ENCODE results near the gene ELP1. TPM values are rescaled to one million over a fixed set of nuclear protein-coding genes. Genes with fewer than 3 reads are reported as not detected.

The ELP1 gene
- total RNA-seq, 1 experiment from 2014 or later, result 27.9 TPM

DNA sequence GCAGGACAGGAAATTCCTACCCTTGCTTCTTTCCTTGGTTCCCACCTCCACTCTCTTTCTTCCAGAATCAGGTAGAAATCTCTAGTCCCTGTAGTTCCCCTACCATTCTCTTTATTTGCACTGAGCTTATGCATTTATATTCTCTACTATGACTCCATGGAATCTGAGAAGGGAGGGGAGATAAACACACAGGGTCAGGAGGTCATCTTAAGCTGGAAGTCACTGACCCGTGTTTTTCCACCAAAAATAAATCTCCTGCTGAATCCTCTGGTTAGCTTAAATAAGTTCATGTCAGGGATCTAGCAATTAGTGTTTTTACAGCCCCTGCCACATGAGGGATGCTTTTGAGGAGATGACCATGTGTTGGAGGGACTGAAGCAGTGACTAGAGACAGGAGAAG, 81.8 kb downstream of the ELP1 start:
- ChIA-PET POLR2A (no interaction called here), CTCF (no interaction called here)
- ATAC-seq (no peak), DNase-seq (ENCODE audit: low spot score) (no peak)
- TF ChIP-seq, protein P1, sequence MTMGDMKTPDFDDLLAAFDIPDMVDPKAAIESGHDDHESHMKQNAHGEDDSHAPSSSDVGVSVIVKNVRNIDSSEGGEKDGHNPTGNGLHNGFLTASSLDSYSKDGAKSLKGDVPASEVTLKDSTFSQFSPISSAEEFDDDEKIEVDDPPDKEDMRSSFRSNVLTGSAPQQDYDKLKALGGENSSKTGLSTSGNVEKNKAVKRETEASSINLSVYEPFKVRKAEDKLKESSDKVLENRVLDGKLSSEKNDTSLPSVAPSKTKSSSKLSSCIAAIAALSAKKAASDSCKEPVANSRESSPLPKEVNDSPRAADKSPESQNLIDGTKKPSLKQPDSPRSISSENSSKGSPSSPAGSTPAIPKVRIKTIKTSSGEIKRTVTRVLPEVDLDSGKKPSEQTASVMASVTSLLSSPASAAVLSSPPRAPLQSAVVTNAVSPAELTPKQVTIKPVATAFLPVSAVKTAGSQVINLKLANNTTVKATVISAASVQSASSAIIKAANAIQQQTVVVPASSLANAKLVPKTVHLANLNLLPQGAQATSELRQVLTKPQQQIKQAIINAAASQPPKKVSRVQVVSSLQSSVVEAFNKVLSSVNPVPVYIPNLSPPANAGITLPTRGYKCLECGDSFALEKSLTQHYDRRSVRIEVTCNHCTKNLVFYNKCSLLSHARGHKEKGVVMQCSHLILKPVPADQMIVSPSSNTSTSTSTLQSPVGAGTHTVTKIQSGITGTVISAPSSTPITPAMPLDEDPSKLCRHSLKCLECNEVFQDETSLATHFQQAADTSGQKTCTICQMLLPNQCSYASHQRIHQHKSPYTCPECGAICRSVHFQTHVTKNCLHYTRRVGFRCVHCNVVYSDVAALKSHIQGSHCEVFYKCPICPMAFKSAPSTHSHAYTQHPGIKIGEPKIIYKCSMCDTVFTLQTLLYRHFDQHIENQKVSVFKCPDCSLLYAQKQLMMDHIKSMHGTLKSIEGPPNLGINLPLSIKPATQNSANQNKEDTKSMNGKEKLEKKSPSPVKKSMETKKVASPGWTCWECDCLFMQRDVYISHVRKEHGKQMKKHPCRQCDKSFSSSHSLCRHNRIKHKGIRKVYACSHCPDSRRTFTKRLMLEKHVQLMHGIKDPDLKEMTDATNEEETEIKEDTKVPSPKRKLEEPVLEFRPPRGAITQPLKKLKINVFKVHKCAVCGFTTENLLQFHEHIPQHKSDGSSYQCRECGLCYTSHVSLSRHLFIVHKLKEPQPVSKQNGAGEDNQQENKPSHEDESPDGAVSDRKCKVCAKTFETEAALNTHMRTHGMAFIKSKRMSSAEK (CRISPR knock-in tag; IDR thresholded peaks at IDR 0.05; ENCODE audit: borderline replicate concordance), result no peak
- TF ChIP-seq, protein P2, sequence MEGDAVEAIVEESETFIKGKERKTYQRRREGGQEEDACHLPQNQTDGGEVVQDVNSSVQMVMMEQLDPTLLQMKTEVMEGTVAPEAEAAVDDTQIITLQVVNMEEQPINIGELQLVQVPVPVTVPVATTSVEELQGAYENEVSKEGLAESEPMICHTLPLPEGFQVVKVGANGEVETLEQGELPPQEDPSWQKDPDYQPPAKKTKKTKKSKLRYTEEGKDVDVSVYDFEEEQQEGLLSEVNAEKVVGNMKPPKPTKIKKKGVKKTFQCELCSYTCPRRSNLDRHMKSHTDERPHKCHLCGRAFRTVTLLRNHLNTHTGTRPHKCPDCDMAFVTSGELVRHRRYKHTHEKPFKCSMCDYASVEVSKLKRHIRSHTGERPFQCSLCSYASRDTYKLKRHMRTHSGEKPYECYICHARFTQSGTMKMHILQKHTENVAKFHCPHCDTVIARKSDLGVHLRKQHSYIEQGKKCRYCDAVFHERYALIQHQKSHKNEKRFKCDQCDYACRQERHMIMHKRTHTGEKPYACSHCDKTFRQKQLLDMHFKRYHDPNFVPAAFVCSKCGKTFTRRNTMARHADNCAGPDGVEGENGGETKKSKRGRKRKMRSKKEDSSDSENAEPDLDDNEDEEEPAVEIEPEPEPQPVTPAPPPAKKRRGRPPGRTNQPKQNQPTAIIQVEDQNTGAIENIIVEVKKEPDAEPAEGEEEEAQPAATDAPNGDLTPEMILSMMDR (IDR thresholded peaks at IDR 0.05), result no peak
- TF ChIP-seq NR3C1 (CRISPR knock-in tag; conservative IDR thresholded peaks at IDR 0.05; ENCODE audit: low read depth) (no peak), SMAD4 (CRISPR knock-in tag; IDR thresholded peaks at IDR 0.05) (no peak), MYBL2 (CRISPR knock-in tag; IDR thresholded peaks at IDR 0.05) (no peak), OVOL2 (CRISPR knock-in tag; IDR thresholded peaks at IDR 0.05; ENCODE audit: borderline replicate concordance) (no peak), CBFB (CRISPR knock-in tag; IDR thresholded peaks at IDR 0.05; ENCODE audit: low read depth) (no peak)
- TF ChIP-seq, protein P3, sequence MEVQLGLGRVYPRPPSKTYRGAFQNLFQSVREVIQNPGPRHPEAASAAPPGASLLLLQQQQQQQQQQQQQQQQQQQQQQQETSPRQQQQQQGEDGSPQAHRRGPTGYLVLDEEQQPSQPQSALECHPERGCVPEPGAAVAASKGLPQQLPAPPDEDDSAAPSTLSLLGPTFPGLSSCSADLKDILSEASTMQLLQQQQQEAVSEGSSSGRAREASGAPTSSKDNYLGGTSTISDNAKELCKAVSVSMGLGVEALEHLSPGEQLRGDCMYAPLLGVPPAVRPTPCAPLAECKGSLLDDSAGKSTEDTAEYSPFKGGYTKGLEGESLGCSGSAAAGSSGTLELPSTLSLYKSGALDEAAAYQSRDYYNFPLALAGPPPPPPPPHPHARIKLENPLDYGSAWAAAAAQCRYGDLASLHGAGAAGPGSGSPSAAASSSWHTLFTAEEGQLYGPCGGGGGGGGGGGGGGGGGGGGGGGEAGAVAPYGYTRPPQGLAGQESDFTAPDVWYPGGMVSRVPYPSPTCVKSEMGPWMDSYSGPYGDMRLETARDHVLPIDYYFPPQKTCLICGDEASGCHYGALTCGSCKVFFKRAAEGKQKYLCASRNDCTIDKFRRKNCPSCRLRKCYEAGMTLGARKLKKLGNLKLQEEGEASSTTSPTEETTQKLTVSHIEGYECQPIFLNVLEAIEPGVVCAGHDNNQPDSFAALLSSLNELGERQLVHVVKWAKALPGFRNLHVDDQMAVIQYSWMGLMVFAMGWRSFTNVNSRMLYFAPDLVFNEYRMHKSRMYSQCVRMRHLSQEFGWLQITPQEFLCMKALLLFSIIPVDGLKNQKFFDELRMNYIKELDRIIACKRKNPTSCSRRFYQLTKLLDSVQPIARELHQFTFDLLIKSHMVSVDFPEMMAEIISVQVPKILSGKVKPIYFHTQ (CRISPR knock-in tag; IDR thresholded peaks at IDR 0.05), result no peak
- TF ChIP-seq, protein P4, sequence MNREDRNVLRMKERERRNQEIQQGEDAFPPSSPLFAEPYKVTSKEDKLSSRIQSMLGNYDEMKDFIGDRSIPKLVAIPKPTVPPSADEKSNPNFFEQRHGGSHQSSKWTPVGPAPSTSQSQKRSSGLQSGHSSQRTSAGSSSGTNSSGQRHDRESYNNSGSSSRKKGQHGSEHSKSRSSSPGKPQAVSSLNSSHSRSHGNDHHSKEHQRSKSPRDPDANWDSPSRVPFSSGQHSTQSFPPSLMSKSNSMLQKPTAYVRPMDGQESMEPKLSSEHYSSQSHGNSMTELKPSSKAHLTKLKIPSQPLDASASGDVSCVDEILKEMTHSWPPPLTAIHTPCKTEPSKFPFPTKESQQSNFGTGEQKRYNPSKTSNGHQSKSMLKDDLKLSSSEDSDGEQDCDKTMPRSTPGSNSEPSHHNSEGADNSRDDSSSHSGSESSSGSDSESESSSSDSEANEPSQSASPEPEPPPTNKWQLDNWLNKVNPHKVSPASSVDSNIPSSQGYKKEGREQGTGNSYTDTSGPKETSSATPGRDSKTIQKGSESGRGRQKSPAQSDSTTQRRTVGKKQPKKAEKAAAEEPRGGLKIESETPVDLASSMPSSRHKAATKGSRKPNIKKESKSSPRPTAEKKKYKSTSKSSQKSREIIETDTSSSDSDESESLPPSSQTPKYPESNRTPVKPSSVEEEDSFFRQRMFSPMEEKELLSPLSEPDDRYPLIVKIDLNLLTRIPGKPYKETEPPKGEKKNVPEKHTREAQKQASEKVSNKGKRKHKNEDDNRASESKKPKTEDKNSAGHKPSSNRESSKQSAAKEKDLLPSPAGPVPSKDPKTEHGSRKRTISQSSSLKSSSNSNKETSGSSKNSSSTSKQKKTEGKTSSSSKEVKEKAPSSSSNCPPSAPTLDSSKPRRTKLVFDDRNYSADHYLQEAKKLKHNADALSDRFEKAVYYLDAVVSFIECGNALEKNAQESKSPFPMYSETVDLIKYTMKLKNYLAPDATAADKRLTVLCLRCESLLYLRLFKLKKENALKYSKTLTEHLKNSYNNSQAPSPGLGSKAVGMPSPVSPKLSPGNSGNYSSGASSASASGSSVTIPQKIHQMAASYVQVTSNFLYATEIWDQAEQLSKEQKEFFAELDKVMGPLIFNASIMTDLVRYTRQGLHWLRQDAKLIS (CRISPR knock-in tag; IDR thresholded peaks at IDR 0.05; ENCODE audit: borderline replicate concordance), result no peak
- TF ChIP-seq, protein P5, sequence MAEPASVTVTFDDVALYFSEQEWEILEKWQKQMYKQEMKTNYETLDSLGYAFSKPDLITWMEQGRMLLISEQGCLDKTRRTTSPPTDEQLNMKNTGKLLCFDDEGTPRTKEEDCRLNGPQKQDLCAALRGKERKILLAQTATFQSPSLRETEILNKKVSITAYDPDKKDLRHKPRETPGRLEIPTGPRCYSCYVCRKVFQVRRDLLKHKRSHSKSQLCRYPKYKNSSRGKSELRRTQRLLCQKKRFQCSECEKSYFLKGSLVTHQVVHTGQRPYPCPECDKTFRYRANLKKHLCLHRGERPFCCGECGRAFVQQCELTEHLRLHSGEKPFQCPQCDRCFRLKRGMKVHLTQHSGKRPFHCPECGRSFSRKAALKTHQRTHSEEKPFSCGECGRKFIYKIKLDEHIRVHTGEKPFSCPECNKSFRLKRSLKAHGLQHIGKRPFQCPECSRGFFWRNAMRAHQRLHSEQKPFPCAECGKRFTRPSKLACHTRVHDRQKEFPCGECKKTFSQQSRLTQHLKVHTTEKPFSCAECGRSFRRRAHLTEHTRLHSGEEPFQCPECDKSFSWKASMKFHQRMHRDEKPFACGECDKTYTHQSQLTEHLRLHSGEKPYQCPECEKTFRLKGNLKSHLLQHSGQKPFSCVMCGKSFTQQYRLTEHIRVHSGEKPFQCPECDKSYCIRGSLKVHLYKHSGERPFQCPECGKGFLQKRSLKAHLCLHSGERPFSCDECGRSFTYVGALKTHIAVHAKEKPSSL (CRISPR knock-in tag; conservative IDR thresholded peaks at IDR 0.05), result no peak
- no peaks in the 10 kb centered on the region for H3K36me3 Mint-ChIP-seq
- H3K27ac Mint-ChIP-seq, result no peak overlapping the region
- H3K27me3 Mint-ChIP-seq (ENCODE audit: low read depth), result no peaks in the 10 kb centered on the region
- H3K9me3 Mint-ChIP-seq, result no peaks in the 10 kb centered on the region
- H3K4me3 Mint-ChIP-seq, result no peak overlapping the region
- H3K4me1 Mint-ChIP-seq, result no peaks in the 10 kb centered on the region

All from WTC11 (cell line).